Measurements from ENCODE around the gene SMO. TPM values are rescaled to one million over a fixed set of nuclear protein-coding genes. Genes with fewer than 3 reads are reported as not detected.

Gene SMO
- total and polyA plus RNA-seq, 2 experiments from 2014 or later, result 13.1 to 61.5 TPM

GRCh38 chr7:129202058-129202777 lies 13.8 kb downstream of the SMO start (continued):
- TF ChIP-seq ZNF462 (CRISPR knock-in tag; IDR thresholded peaks at IDR 0.05) (no peak), ZNF331 (CRISPR knock-in tag; IDR thresholded peaks at IDR 0.05; ENCODE audit: low read depth) (no peak), POLR2AphosphoS5 (IDR thresholded peaks at IDR 0.05; ENCODE audit: low read depth) (no peak)

GRCh38 chr7:129203050-129203741 lies 14.8 kb downstream of the SMO start:
- Histone ChIP-seq H3K36me3 (ENCODE audit: insufficient read depth) (peaks cover 5% of the 10 kb centered on the region; the same call in 1 of the 2 replicates), H3K79me2 (replicated peaks; ENCODE audit: insufficient read depth) (peaks cover 44% of the 10 kb centered on the region), H3K27ac (ENCODE audit: low read depth) (no peak overlapping the region; the same call in 1 of the 2 replicates), H4K20me1 (replicated peaks; ENCODE audit: insufficient read depth) (0 out of 2 replicates have a peak, but pooled peaks cover 7% of the 10 kb centered on the region), H3K4me2 (no peak overlapping the region), H3K9me2 (ENCODE audit: insufficient read depth) (no peaks in the 10 kb centered on the region), H3K4me3 (no peak overlapping the region), H2AFZ (no peak overlapping the region), H3K4me1 (ENCODE audit: insufficient read depth) (no peaks in the 10 kb centered on the region), H3K27me3 (ENCODE audit: insufficient read depth) (no peaks in the 10 kb centered on the region), H3F3A (replicated peaks; ENCODE audit: low read depth) (no peaks in the 10 kb centered on the region)
- no peak overlapping the region for H3K27ac Mint-ChIP-seq
- H3K4me3 Mint-ChIP-seq, result no peak overlapping the region
- H3K9me3 Mint-ChIP-seq, result no peaks in the 10 kb centered on the region; the same call in 2 of the 3 replicates
- DNase-seq (ENCODE audit: low spot score), result no peak
- no peak for ATAC-seq
- peaks cover 48% of the 10 kb centered on the region for H3K36me3 Mint-ChIP-seq (ENCODE audit: low read depth)
- no peaks in the 10 kb centered on the region for H3K4me1 Mint-ChIP-seq
- H3K27me3 Mint-ChIP-seq (ENCODE audit: insufficient read depth, low read depth, poor library complexity), result no peaks in the 10 kb centered on the region
- no peak for TF ChIP-seq STAT1 (IDR thresholded peaks at IDR 0.05; ENCODE audit: unreplicated experiment)
- TF ChIP-seq EZH2 (IDR thresholded peaks at IDR 0.05; ENCODE audit: low read depth, unreplicated experiment), result no peak
- no peak for TF ChIP-seq ZNF114 (CRISPR knock-in tag; IDR thresholded peaks at IDR 0.05)
- TF ChIP-seq JUNB (IDR thresholded peaks at IDR 0.05; ENCODE audit: unreplicated experiment), result no peak
- no peak for TF ChIP-seq CTCF (conservative IDR thresholded peaks at IDR 0.05; ENCODE audit: low read depth in 2 of 2)
- no peak for TF ChIP-seq ZNF331 (CRISPR knock-in tag; IDR thresholded peaks at IDR 0.05; ENCODE audit: low read depth)

Measured in GM23338 (cell line).